IMR-90 (cell line): ENCODE measurements around the gene PCBP4. TPM values are rescaled to one million over a fixed set of nuclear protein-coding genes. Genes with fewer than 3 reads are reported as not detected.

Experiments
- ATAC-seq: fragments of 200-7000 bp; cut with Tn5 transposase; 2 replicates; pipeline ENCODE4 v1.9.1; 2020; ENCODE audit warnings: low read depth, mild to moderate bottlenecking, moderate library complexity
- BruUV-seq: library from RNA; stranded (reverse); fragments of 400-500 nt; replicated peaks from 2 replicates; lab custom pipeline; 2021; lab: Mats Ljungman, UMichigan
- CTCF ChIA-PET: fragments of 300-600 bp; formaldehyde crosslinking; extraction: SDS; loops from one replicate; lab custom pipeline; 2021; ENCODE audit warnings: antibody characterized with exemption; lab: Yijun Ruan, JAX
- POLR2A ChIA-PET: fragments of 300-600 bp; sonication (Branson Sonifier 250); formaldehyde crosslinking; loops from one replicate; lab custom pipeline; 2022; ENCODE audit warnings: antibody characterized with exemption; ENCODE audit not compliant: unreplicated experiment; lab: Charles Lee
- DNase-seq: peaks from one replicate; pipeline ENCODE4 v3.0.0; 2013
- H2AFZ ChIP-seq: replicated peaks from 2 replicates; pipeline ENCODE3; 2013; ENCODE audit warnings: low read length, mild to moderate bottlenecking; ENCODE audit not compliant: poor library complexity
- H2AK5ac ChIP-seq: 2 replicates; pipeline ENCODE4 v1.6.1; 2013; ENCODE audit warnings: low read depth, low read length, inconsistent platforms
- H2AK9ac ChIP-seq: replicated peaks from 2 replicates; pipeline ENCODE3; 2013; ENCODE audit warnings: mild to moderate bottlenecking, low read depth, low read length, moderate library complexity; ENCODE audit not compliant: poor library complexity
- H2BK120ac ChIP-seq: 2 replicates; pipeline ENCODE4 v1.6.1; 2013; ENCODE audit warnings: low read depth, low read length, inconsistent platforms
- H2BK15ac ChIP-seq: 3 replicates; pipeline ENCODE4 v1.6.1; 2013; ENCODE audit warnings: low read depth, low read length, inconsistent platforms
- H2BK20ac ChIP-seq: 2 replicates; pipeline ENCODE4 v1.6.1; 2013; ENCODE audit warnings: low read depth, mild to moderate bottlenecking, inconsistent platforms, low read length, moderate library complexity
- H2BK5ac ChIP-seq: 2 replicates; pipeline ENCODE4 v1.6.1; 2013; ENCODE audit warnings: mild to moderate bottlenecking, low read depth, low read length, inconsistent platforms; ENCODE audit not compliant: poor library complexity, severe bottlenecking
- H3K14ac ChIP-seq: replicated peaks from 2 replicates; pipeline ENCODE4 v1.6.1; 2013; ENCODE audit warnings: low read depth, low read length, inconsistent platforms
- H3K18ac ChIP-seq: 2 replicates; pipeline ENCODE4 v1.6.1; 2013; ENCODE audit warnings: low read depth, low read length, control low read depth
- H3K23ac ChIP-seq: 2 replicates; pipeline ENCODE4 v1.6.1; 2013; ENCODE audit warnings: low read depth, low read length, inconsistent platforms
- H3K27ac ChIP-seq: 2 replicates; pipeline ENCODE4 v1.5.1; 2013; ENCODE audit warnings: mild to moderate bottlenecking, control low read depth, low read length; ENCODE audit not compliant: insufficient read depth
- H3K27me3 ChIP-seq: 2 replicates; pipeline ENCODE4 v1.6.1; 2013; ENCODE audit warnings: low read length; ENCODE audit not compliant: control insufficient read depth, insufficient read depth
- H3K36me3 ChIP-seq: 2 replicates; pipeline ENCODE4 v1.6.1; 2013; ENCODE audit warnings: low read length, mixed read lengths; ENCODE audit not compliant: control insufficient read depth, insufficient read depth
- H3K4ac ChIP-seq: 2 replicates; pipeline ENCODE4 v1.6.1; 2013; ENCODE audit warnings: low read depth, low read length, inconsistent platforms
- H3K4me1 ChIP-seq: 2 replicates; pipeline ENCODE4 v1.6.1; 2013; ENCODE audit warnings: low read length, mixed read lengths; ENCODE audit not compliant: control insufficient read depth, insufficient read depth
- H3K4me2 ChIP-seq: 2 replicates; pipeline ENCODE4 v1.6.1; 2013; ENCODE audit warnings: low read depth, mild to moderate bottlenecking, control low read depth, low read length, moderate library complexity
- H3K4me3 ChIP-seq: 2 replicates; pipeline ENCODE4 v1.5.1; 2013; ENCODE audit warnings: low read depth, mild to moderate bottlenecking, control low read depth, low read length, moderate library complexity; ENCODE audit not compliant: insufficient read depth
- H3K56ac ChIP-seq: 2 replicates; pipeline ENCODE4 v1.6.1; 2013; ENCODE audit warnings: low read length, inconsistent platforms; ENCODE audit not compliant: insufficient read depth; ENCODE audit errors: extremely low read depth
- H3K79me1 ChIP-seq, 2 experiments: 2 replicates each; pipeline ENCODE4 v1.6.1; 2013; ENCODE audit warnings: low read length in 2 of 2, inconsistent platforms in 1 of 2, low read depth in 1 of 2
- H3K9ac ChIP-seq: 2 replicates; pipeline ENCODE4 v1.6.1; 2013; ENCODE audit warnings: low read depth, low read length, control low read depth
- H3K9me1 ChIP-seq: 2 replicates; pipeline ENCODE4 v1.6.1; 2013; ENCODE audit warnings: low read length, inconsistent platforms; ENCODE audit not compliant: insufficient read depth
- H3K9me3 ChIP-seq: 2 replicates; pipeline ENCODE4 v1.6.1; 2013; ENCODE audit warnings: low read length; ENCODE audit not compliant: control insufficient read depth, insufficient read depth
- H4K20me1 ChIP-seq: 2 replicates; pipeline ENCODE4 v1.6.1; 2013; ENCODE audit warnings: low read length, inconsistent platforms; ENCODE audit not compliant: insufficient read depth
- H4K5ac ChIP-seq: 2 replicates; pipeline ENCODE4 v1.6.1; 2013; ENCODE audit warnings: mild to moderate bottlenecking, low read depth, low read length, control low read depth
- H4K8ac ChIP-seq, 2 experiments: 2 replicates each; pipeline ENCODE4 v1.6.1; 2013; ENCODE audit warnings: low read depth in 2 of 2, low read length in 2 of 2, control low read depth in 1 of 2, inconsistent platforms in 1 of 2
- H4K91ac ChIP-seq: 2 replicates; pipeline ENCODE4 v1.6.1; 2013; ENCODE audit warnings: low read depth, low read length, inconsistent platforms; ENCODE audit not compliant: insufficient read depth
- BHLHE40 ChIP-seq: fragments of 150-350 bp; IDR thresholded peaks from 2 replicates; pipeline ENCODE4 v1.6.1; 2016; ENCODE audit warnings: mild to moderate bottlenecking, low read depth, low read length
- CEBPB ChIP-seq: IDR thresholded peaks from 2 replicates; pipeline ENCODE4 v1.6.1; 2012; ENCODE audit warnings: low read depth, low read length, improper control_type of control experiment
- MAFK ChIP-seq: IDR thresholded peaks from 2 replicates; pipeline ENCODE4 v1.6.1; 2012; ENCODE audit warnings: low read depth, low read length, improper control_type of control experiment
- RAD21 ChIP-seq: IDR thresholded peaks from 2 replicates; pipeline ENCODE4 v1.6.1; 2012; ENCODE audit warnings: low read length, improper control_type of control experiment
- RCOR1 ChIP-seq: IDR thresholded peaks from 2 replicates; pipeline ENCODE4 v1.6.1; 2012; ENCODE audit warnings: mild to moderate bottlenecking, low read length, improper control_type of control experiment; ENCODE audit not compliant: insufficient replicate concordance
- WGBS, 2 experiments: methylation state at CpG; one replicate each; pipeline versions ENCODE4 v1.1.5 to v1.1.7; 2013; ENCODE audit warnings: missing lambda C conversion rate in 2 of 2; ENCODE audit not compliant: insufficient read length in 1 of 2; ENCODE audit errors: extremely low coverage in 2 of 2; 5-methylcytosine and 5-hydroxymethylcytosine counted together
- dilution Hi-C: fragments of 300-500 bp; cut with HindIII; formaldehyde crosslinking; loops from one replicate; pipeline ENCODE4 v1.14.3; 2018; ENCODE audit warnings: low sequenced_read_pairs; ENCODE audit not compliant: unreplicated experiment
- in situ Hi-C: fragments of 300-500 bp; cut with MboI; formaldehyde crosslinking; loops from 3 replicates; pipeline ENCODE4 v1.14.3; 2019; ENCODE audit warnings: low sequenced_read_pairs, inconsistent platforms, mixed read lengths
- intact Hi-C: fragments of 100-400 bp; cut with micrococcal nuclease; formaldehyde crosslinking; loops from 2 replicates; pipeline ENCODE4 v1.10.0; 2022
- polyA plus RNA-seq, 3 experiments: library from polyadenylated mRNA; depleted of rRNA; stranded (reverse); fragments of >200 nt; gene quantifications; 2 replicates each; pipeline ENCODE4 v1.2.3, GENCODE V29; 2012; ENCODE audit warnings: low replicate concordance in 1 of 3
- total RNA-seq: library from RNA; depleted of rRNA; stranded (reverse); fragments of >200 nt; gene quantifications from 2 replicates; pipeline ENCODE4 v1.2.3, GENCODE V29; 2012
- TF ChIP-seq, protein P1 (sequence below): conservative IDR thresholded peaks from 2 replicates; pipeline ENCODE4 v1.5.1; 2012; ENCODE audit warnings: mild to moderate bottlenecking, low read depth, low read length, improper control_type of control experiment

Gene PCBP4
- total and polyA plus RNA-seq, 2 of the 4 experiments (the other 2 are of a cell fraction), result 70.8 to 110 TPM

DNA sequence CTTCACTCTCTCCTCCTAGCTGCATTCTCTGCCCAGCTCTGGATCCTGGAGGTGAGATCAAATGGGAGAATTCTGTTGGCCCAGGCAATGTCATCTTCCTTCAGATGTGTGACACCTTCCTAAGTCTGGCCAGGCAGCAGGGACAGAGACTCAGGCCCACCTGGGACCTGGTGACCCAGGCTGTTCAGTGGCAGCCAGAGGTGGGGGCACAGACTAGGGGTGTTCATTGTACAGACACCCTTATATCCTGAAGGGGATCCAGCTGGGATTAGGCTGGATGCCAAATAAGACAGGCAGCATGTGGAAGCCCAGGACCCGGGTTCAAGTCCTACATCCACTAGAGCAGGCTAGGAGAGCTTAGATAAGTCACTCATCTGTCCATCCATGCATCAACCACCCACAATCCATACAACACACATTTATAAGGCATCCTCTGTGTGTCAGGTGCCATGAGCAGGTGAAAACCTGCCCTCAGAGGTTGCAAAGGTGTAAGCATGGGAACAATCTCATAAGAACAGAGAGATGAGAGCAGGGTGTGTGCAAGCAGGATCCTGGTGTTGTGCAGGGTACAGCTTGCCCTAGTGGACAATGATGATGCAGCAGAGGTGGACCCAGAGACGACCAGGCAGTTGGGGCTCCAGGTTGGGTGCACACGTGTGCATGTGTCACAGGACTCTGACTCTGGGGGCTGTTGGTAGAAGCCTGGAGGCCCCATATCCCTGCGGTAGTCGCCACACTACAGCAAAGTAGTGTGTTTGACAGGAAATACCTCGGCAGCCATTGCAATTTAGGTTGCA lies 46.7 kb upstream of the PCBP4 start:
- in situ Hi-C loops, result loop anchor here (5.0 kb wide), 1 partner anchor 33 kb away; no protein-coding TSS in a partner anchor
- WGBS, 2 experiments, result 69% methylated on average over 5 of the region's 6 CpGs; no CpG with 5 or more reads in 1 of the 2 experiments
- CTCF ChIA-PET, result interaction anchor here (1.1 to 1.7 kb wide), 3 partner anchors 9 to 109 kb away, joined by 3 to 5 read pairs (median 3); no protein-coding TSS in a partner anchor

More for the DNA sequence above, 46.7 kb upstream of the PCBP4 start:
- BruUV-seq, result no TSS peak
- H3K9me3 ChIP-seq, result no peaks in the 10 kb centered on the region
- H3K23ac ChIP-seq, result no peak overlapping the region
- no peaks in the 10 kb centered on the region; the same call in 1 of the 2 replicates for H3K9me1 ChIP-seq
- no peak overlapping the region for H4K5ac ChIP-seq
- H4K20me1 ChIP-seq, result no peaks in the 10 kb centered on the region
- no peak overlapping the region for H2BK120ac ChIP-seq
- H2AK9ac ChIP-seq, result no peak overlapping the region
- peak overlapping the region; percentile 51 for H2AFZ ChIP-seq
- H3K4ac ChIP-seq, result no peak overlapping the region
- dilution Hi-C loops (no loop called here), intact Hi-C loops (no loop called here)
- H3K9ac ChIP-seq, result no peak overlapping the region
- no peaks in the 10 kb centered on the region for H3K79me1 ChIP-seq
- DNase-seq, result no peak
- no peak overlapping the region for H2BK20ac ChIP-seq
- H4K8ac ChIP-seq, result no peak overlapping the region
- H3K4me1 ChIP-seq, result no peaks in the 10 kb centered on the region
- no peak overlapping the region for H3K4me3 ChIP-seq
- no peak overlapping the region for H4K91ac ChIP-seq
- no peak overlapping the region for H2AK5ac ChIP-seq
- no peak for ATAC-seq
- no peaks in the 10 kb centered on the region for H3K36me3 ChIP-seq
- no peak overlapping the region for H2BK15ac ChIP-seq
- no peak overlapping the region for H3K18ac ChIP-seq
- H3K56ac ChIP-seq, result no peak overlapping the region
- TF ChIP-seq RCOR1, result no peak
- no peak for TF ChIP-seq RAD21
- no peak for TF ChIP-seq BHLHE40
- no peak for TF ChIP-seq CEBPB
- TF ChIP-seq, protein P1, sequence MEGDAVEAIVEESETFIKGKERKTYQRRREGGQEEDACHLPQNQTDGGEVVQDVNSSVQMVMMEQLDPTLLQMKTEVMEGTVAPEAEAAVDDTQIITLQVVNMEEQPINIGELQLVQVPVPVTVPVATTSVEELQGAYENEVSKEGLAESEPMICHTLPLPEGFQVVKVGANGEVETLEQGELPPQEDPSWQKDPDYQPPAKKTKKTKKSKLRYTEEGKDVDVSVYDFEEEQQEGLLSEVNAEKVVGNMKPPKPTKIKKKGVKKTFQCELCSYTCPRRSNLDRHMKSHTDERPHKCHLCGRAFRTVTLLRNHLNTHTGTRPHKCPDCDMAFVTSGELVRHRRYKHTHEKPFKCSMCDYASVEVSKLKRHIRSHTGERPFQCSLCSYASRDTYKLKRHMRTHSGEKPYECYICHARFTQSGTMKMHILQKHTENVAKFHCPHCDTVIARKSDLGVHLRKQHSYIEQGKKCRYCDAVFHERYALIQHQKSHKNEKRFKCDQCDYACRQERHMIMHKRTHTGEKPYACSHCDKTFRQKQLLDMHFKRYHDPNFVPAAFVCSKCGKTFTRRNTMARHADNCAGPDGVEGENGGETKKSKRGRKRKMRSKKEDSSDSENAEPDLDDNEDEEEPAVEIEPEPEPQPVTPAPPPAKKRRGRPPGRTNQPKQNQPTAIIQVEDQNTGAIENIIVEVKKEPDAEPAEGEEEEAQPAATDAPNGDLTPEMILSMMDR, result no peak
- no peak for TF ChIP-seq MAFK
- H3K27ac ChIP-seq, result no peak overlapping the region
- no peak overlapping the region for H3K4me2 ChIP-seq
- H2BK5ac ChIP-seq, result no peak overlapping the region
- POLR2A ChIA-PET, result no interaction called here
- H3K14ac ChIP-seq, result no peak overlapping the region
- no peaks in the 10 kb centered on the region for H3K27me3 ChIP-seq
